AG09319 (cell line): ENCODE measurements around the gene MOV10L1.
"Not testable (repeated sequence)": the region's sequence is repeated elsewhere in the genome, so short reads cannot be mapped to it uniquely, and the experiment has no call there.

Source experiments
- DNase-seq: peaks from one replicate; pipeline ENCODE4 v3.0.0-alpha.2; 2010; ENCODE audit warnings: low read depth; ENCODE audit errors: extremely low read depth
- CTCF ChIP-seq: IDR thresholded peaks from 2 replicates; pipeline ENCODE4 v1.5.1; 2011; ENCODE audit warnings: low read depth, mild to moderate bottlenecking, inconsistent platforms, low read length, moderate library complexity

MOV10L1 gene

GRCh38 chr22:50082197-50082715, 7.5 kb upstream of the MOV10L1 start:
- no peak for TF ChIP-seq CTCF
- DNase-seq, result no peak

- DNase-seq, result no peak
- no peak for TF ChIP-seq CTCF
Measured at GRCh38 chr22:50082961-50083461, 6.8 kb upstream of the MOV10L1 start.

- TF ChIP-seq CTCF, result no peak
- DNase-seq, result no peak
Measured at GRCh38 chr22:50083462-50084079, 6.2 kb upstream of the MOV10L1 start.

GRCh38 chr22:50084080-50084477, 5.7 kb upstream of the MOV10L1 start:
- DNase-seq, result no peak

GRCh38 chr22:50084614-50085021, 5.2 kb upstream of the MOV10L1 start:
- no peak for TF ChIP-seq CTCF
- no peak for DNase-seq

More at GRCh38 chr22:50084080-50084477, 5.7 kb upstream of the MOV10L1 start:
- no peak for TF ChIP-seq CTCF

GRCh38 chr22:50085211-50085972, 4.4 kb upstream of the MOV10L1 start, which contains the start of gene MLC1:
Gene MLC1, minus strand, starts transcription at chr22:50085426. Its CDS starts 524 bp downstream, at chr22:50084902.
- no peak for TF ChIP-seq CTCF
- DNase-seq, result no peak

- peak; percentile 12 for DNase-seq
- no peak for TF ChIP-seq CTCF
Measured at GRCh38 chr22:50086526-50086925, 3.3 kb upstream of the MOV10L1 start.

GRCh38 chr22:50086975-50087374, 2.8 kb upstream of the MOV10L1 start:
- DNase-seq, result not testable (repeated sequence)
